Fibroblast of mammary gland (primary cell): ENCODE measurements around the gene CACNA1C.
"Not testable (repeated sequence)": the region's sequence is repeated elsewhere in the genome, so short reads cannot be mapped to it uniquely, and the experiment has no call there.

Experiments used
- DNase-seq: peaks from one replicate; pipeline ENCODE4 v3.0.0-alpha.2; 2010; ENCODE audit warnings: low read depth
- H3K4me3 ChIP-seq: 2 replicates; pipeline ENCODE4 v1.5.1; 2011; ENCODE audit warnings: low read depth, mild to moderate bottlenecking, low read length, moderate library complexity; ENCODE audit not compliant: control insufficient read depth
- CTCF ChIP-seq: conservative IDR thresholded peaks from 2 replicates; pipeline ENCODE4 v1.5.1; 2011; ENCODE audit warnings: low read depth, low read length, inconsistent platforms; ENCODE audit not compliant: control insufficient read depth, insufficient read depth

Gene CACNA1C

GRCh38 chr12:2485681-2486080 lies 432.9 kb downstream of the CACNA1C start:
- no peak for TF ChIP-seq CTCF
- H3K4me3 ChIP-seq = no peak overlapping the region
- peak; percentile 7 for DNase-seq

DNA sequence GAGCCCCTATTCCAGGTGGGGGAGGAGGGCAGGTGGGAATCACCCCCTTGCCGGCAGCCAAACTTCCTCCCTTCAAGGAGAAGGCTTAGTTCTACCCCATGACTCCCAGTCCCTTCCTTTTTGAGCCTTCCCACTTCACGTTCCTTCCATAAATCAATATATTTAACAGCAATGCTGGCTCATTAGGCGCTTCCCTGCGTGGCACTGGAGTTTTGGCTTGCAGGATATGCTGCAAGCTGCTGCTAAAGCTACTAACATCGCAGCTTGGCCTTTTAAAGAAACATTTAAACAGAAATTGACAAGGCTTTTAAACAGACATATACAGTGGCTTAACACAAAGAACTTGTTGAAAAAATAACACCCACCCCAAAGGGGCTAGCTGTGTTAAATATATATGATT lies 434.0 kb downstream of the CACNA1C start:
- no peak for DNase-seq
- no peak for TF ChIP-seq CTCF
- H3K4me3 ChIP-seq = no peak overlapping the region

DNA sequence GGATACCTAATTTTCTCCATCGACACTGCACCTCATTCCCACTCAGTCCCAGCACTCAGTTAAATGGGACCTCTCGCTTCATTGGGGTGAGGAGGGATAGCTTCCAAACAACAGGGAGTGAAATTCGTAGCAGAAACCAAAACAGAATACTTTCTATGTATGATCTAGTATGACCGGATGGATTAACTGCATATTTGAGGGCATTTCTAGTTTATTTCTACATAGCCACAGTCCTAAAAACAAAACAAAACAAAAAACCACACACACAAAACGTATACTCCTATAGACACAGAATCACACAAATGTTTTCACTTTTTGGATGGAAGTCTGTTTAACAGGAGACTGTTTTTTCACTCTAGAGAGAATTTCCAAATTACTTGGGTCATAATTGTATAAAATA lies 434.5 kb downstream of the CACNA1C start:
- no peak overlapping the region for H3K4me3 ChIP-seq
- DNase-seq = no peak
- TF ChIP-seq CTCF = no peak

DNA sequence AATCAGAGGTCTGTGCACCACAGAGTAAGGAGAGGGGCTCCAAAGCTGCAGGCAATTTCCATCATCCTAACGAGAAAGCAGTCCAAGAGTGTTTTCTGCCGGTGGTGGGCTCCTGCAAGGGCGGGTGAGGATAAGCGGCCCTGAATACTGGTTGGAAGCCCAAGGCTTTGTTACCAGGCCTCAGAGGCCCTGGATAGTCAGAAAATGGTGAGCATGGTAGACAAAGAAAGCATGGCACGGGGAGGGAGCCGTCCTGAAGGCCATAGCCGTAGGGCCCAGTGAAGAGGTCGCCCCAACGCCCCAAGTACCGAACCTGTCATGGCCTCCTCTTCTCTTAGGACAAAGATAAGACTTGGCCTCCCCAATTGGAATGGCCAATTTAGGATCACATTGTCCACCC lies 435.3 kb downstream of the CACNA1C start:
- TF ChIP-seq CTCF = no peak

DNA sequence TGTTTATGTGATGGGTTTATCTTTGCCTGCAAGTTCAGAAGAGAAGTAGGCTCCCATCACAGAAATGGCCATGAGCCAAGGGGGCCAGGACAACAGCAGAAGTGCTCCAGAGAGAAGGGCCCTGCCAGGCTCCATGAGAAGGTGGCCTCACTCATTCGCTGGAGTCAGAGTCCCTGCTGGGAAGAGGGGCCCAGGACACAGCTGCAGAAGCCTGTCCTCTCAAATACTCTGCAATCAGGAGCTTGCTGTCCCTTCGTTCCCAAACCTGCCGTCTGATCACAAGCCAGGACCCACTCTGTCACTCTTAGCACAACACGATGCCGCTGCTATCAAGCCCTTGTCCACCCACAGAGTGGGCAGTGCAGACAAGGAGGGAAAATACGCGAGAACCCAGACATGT lies 435.8 kb downstream of the CACNA1C start:
- no peak for TF ChIP-seq CTCF
- no peak for DNase-seq

More for the DNA sequence above, 435.3 kb downstream of the CACNA1C start:
- no peak for DNase-seq
- no peak overlapping the region for H3K4me3 ChIP-seq

DNA sequence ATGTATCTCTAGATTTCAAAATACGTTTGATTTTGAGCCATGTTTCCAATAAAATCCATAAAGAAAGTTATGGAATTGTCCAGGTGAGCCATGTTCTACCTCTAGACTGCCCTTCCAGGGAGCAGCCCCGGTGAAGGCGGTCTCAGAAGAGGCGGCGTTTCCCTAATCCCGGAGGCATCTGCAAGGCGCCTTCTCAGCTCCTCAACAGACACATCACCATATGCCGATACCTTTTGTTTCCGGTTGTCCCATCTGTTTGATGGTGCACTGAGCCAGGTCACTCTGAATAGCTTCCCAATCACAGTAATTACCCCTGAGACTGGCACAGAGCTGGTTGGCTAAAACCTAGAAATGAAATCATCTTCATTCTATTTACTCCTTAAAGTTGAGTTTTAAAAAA lies 436.5 kb downstream of the CACNA1C start:
- TF ChIP-seq CTCF = no peak
- DNase-seq = no peak
- H3K4me3 ChIP-seq = no peak overlapping the region

More for the DNA sequence above, 435.8 kb downstream of the CACNA1C start:
- H3K4me3 ChIP-seq = no peak overlapping the region

GRCh38 chr12:2490831-2491230 lies 438.0 kb downstream of the CACNA1C start:
- no peak for TF ChIP-seq CTCF
- H3K4me3 ChIP-seq = no peak overlapping the region
- DNase-seq = no peak

DNA sequence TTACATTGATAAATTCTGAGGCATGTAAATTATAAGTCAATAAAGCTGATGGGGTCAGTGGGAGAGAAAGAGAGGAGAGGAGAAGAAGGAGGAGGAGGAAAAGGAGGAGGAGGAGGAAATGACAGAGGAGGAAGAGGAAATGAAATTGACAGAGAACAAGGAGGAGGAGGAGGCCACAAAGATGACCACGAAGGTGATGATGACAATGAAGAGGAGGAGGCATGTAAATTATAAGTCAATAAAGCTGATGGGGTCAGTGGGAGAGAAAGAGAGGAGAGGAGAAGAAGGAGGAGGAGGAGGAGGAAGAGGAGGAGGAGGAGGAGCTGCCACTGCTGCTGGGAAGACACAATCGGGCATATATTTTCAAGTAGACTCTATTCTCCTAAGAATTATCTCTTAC lies 438.6 kb downstream of the CACNA1C start:
- H3K4me3 ChIP-seq, DNase-seq: not testable (repeated sequence)
